ENCODE data around the gene RPL22. TPM values are rescaled to one million over a fixed set of nuclear protein-coding genes. Genes with fewer than 3 reads are reported as not detected.

RPL22 gene
- total and polyA plus RNA-seq, 2 of the 13 experiments (the other 11 are each of a cell fraction or from before 2014, with no cell fraction given): 214 to 545 TPM

GRCh38 chr1:6199298-6200187 is at the start of gene RPL22 (continued):
- peak; percentile 90 for TF ChIP-seq IRF2 (CRISPR knock-in tag; IDR thresholded peaks at IDR 0.05)
- TF ChIP-seq HNRNPLL (IDR thresholded peaks at IDR 0.05; ENCODE audit: low read depth, low read length, poor library complexity, severe bottlenecking): peak; percentile 99
- 0 out of 2 replicates have a peak, but pooled peaks have one; percentile 48 for TF ChIP-seq SOX5 (CRISPR knock-in tag; IDR thresholded peaks at IDR 0.05; ENCODE audit: borderline replicate concordance)
- 0 out of 2 replicates have a peak, but pooled peaks have one; percentile 69 for TF ChIP-seq AKNA (CRISPR knock-in tag; IDR thresholded peaks at IDR 0.05; ENCODE audit: borderline replicate concordance)
- TF ChIP-seq FOXO4 (CRISPR knock-in tag; conservative IDR thresholded peaks at IDR 0.05): 0 out of 2 replicates have a peak, but pooled peaks have one; percentile 96
- 0 out of 2 replicates have a peak, but pooled peaks have one; percentile 79 for TF ChIP-seq ZBTB3 (CRISPR knock-in tag; IDR thresholded peaks at IDR 0.05; ENCODE audit: borderline replicate concordance, low read depth)
- no peak; the same call in 1 of the 2 replicates for TF ChIP-seq HOXD1 (CRISPR knock-in tag; IDR thresholded peaks at IDR 0.05)
- TF ChIP-seq SIN3A (IDR thresholded peaks at IDR 0.05; ENCODE audit: borderline replicate concordance, low read depth, low read length): peak; percentile 86; the same call in 1 of the 2 replicates
- peak; percentile 70 for TF ChIP-seq ZNF205 (CRISPR knock-in tag; IDR thresholded peaks at IDR 0.05)
- TF ChIP-seq ZNF616 (CRISPR knock-in tag; IDR thresholded peaks at IDR 0.05; ENCODE audit: low read depth): peak; percentile 72; the same call in 1 of the 2 replicates
- TF ChIP-seq SRSF4 (IDR thresholded peaks at IDR 0.05; ENCODE audit: low read depth, low read length, poor library complexity, severe bottlenecking): no peak
- TF ChIP-seq ZNF30 (CRISPR knock-in tag; IDR thresholded peaks at IDR 0.05): 0 out of 2 replicates have a peak, but pooled peaks have one; percentile 61
- peak; percentile 62; the same call in 1 of the 2 replicates for TF ChIP-seq CENPT (CRISPR knock-in tag; IDR thresholded peaks at IDR 0.05; ENCODE audit: low read depth)
- TF ChIP-seq EED (CRISPR knock-in tag; IDR thresholded peaks at IDR 0.05): no peak; the same call in 1 of the 2 replicates
- TF ChIP-seq HNRNPUL1 (IDR thresholded peaks at IDR 0.05; ENCODE audit: low read depth, low read length): no peak
- peak; percentile 52; the same call in 1 of the 2 replicates for TF ChIP-seq ZNF543 (CRISPR knock-in tag; IDR thresholded peaks at IDR 0.05)
- no peak for TF ChIP-seq IKZF1 (IDR thresholded peaks at IDR 0.05)
- peak; percentile 87 for TF ChIP-seq ZNF879 (CRISPR knock-in tag; IDR thresholded peaks at IDR 0.05)
- peak; percentile 99 for TF ChIP-seq RBFOX2 (IDR thresholded peaks at IDR 0.05; ENCODE audit: low read depth, low read length)
- no peak for TF ChIP-seq ZNF3 (CRISPR knock-in tag; IDR thresholded peaks at IDR 0.05)
- TF ChIP-seq HNRNPH1 (optimal IDR thresholded peaks at IDR 0.05; ENCODE audit: low read depth, low read length): no peak
- peak; percentile 71 for TF ChIP-seq AGO1 (IDR thresholded peaks at IDR 0.05; ENCODE audit: low read depth, low read length, poor library complexity, severe bottlenecking)
- peak; percentile 28 for TF ChIP-seq PHF5A (CRISPR knock-in tag; IDR thresholded peaks at IDR 0.05; ENCODE audit: low read depth, unreplicated experiment)
- no peak for TF ChIP-seq ZBTB1 (CRISPR knock-in tag; IDR thresholded peaks at IDR 0.05; ENCODE audit: borderline replicate concordance)
